Prostate gland (tissue), 1 donor: ENCODE data around the gene DOCK10.

Source experiments
- POLR2A ChIP-seq: fragments of 450-650 bp; IDR thresholded peaks from one replicate; pipeline ENCODE4 v1.6.1; 2016; ENCODE audit warnings: antibody characterized with exemption, mild to moderate bottlenecking
- POLR2AphosphoS5 ChIP-seq: sonication (generic); formaldehyde crosslinking; IDR thresholded peaks from one replicate; pipeline ENCODE4 v1.6.1; 2017; ENCODE audit warnings: antibody characterized with exemption

GRCh38 chr2:225011585-225011984 lies 30.7 kb downstream of the DOCK10 start:
- TF ChIP-seq POLR2A (no peak), POLR2AphosphoS5 (no peak)
